Measurements from ENCODE around the gene DHCR7. TPM values are rescaled to one million over a fixed set of nuclear protein-coding genes. Genes with fewer than 3 reads are reported as not detected.

Gene DHCR7
- polyA plus RNA-seq, 1 of the 3 experiments (the other 2 are of a cell fraction): 21.4 TPM

DNA sequence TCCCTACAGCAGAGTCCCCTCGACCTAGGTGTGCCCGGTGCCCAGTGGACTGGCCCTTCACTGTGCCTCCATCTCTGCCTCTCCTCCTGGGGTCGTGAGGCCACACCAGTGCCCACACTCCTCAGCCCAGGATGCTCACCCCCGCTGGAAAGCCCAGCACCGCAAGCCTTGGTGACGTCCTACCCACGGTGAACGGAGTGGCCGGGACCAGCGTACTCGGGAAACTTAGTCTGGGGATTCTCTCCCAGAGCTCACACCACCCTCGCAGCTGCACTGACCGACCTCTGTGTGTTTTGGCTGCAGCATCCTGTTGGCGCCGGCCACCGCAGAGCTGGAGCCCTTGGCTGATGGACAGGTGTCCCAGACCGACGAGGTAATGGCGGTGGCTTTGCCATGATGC is 43.3 kb upstream of the DHCR7 start:
- WGBS (ENCODE audit: low lambda C conversion rate): 97% methylated on average over 15 of the region's 19 CpGs
- no peak for DNase-seq
- CTCF ChIA-PET: no interaction called here
- Histone ChIP-seq H3K4me2 (no peak overlapping the region), H2AFZ (ENCODE audit: low read depth) (no peak overlapping the region), H3K9ac (no peak overlapping the region), H3K27me3 (ENCODE audit: insufficient read depth) (no peaks in the 10 kb centered on the region), H3F3A (replicated peaks; ENCODE audit: insufficient read depth) (peaks cover 3% of the 10 kb centered on the region), H3K9me3 (no peaks in the 10 kb centered on the region), H3K4me1 (ENCODE audit: control insufficient read depth in 1 of 2, insufficient read depth in 2 of 2, low read depth in 1 of 2, low read length in 1 of 2) (peaks cover 10 to 18% of the 10 kb centered on the region in 2 experiments; a peak in 3 of 4 replicates), H3K4me3 (ENCODE audit: low read depth in 2 of 2, low read length in 1 of 2) (no peak overlapping the region), H4K20me1 (ENCODE audit: insufficient read depth) (no peaks in the 10 kb centered on the region), H3K36me3 (replicated peaks in 1 of 2; ENCODE audit: control insufficient read depth in 1 of 2, insufficient read depth in 2 of 2, low read length in 1 of 2) (peaks cover 8 to 54% of the 10 kb centered on the region in 2 experiments), H3K79me2 (ENCODE audit: insufficient read depth) (no peaks in the 10 kb centered on the region), H3K9me2 (no peaks in the 10 kb centered on the region), H3K27ac (ENCODE audit: low read depth in 2 of 2, low read length in 1 of 2) (no peak overlapping the region)
- no peak for TF ChIP-seq SIN3A (IDR thresholded peaks at IDR 0.05; ENCODE audit: borderline replicate concordance, low read depth, low read length)
- no peak for TF ChIP-seq FOXJ3 (CRISPR knock-in tag; IDR thresholded peaks at IDR 0.05)
- TF ChIP-seq FOXM1 (IDR thresholded peaks at IDR 0.05; ENCODE audit: low read depth): no peak
- no peak for TF ChIP-seq NFIC (IDR thresholded peaks at IDR 0.05; ENCODE audit: borderline replicate concordance)
- TF ChIP-seq JUND (IDR thresholded peaks at IDR 0.05): no peak
- POLR2A ChIA-PET: no interaction called here

DNA sequence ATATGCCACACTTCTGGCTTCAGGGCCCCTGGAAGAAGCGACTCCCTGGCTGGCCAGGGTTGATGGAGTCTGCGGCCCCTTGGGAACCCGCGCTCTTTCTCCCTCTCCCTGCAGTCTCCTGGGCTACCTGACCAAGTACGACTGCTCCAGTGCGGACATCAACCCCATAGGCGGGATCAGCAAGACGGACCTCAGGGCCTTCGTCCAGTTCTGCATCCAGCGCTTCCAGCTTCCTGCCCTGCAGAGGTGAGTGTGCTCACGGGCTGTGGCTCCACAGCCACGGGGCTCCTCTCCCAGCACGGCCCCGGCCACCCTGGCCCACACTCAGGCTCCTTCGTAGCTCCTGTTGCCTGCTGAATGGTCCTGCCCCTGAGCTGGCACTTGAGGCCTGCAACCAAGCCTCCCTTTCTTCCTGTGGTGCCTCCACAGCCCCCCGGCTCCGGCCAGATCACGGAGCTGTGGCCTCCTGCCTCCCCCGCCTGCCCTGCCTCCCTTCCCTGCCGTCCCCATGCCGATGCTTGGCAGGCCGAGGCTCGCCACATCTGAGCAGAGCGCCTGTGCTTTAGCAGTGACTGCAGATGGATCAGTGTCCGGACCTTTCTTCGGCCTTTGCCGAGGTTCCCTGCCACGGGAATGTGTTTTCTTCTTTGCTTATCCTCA is 42.7 kb upstream of the DHCR7 start:
- WGBS (ENCODE audit: low lambda C conversion rate): 96% methylated on average over 20 of the region's 28 CpGs
- H2AFZ ChIP-seq (ENCODE audit: low read depth): no peak overlapping the region
- H4K20me1 ChIP-seq (ENCODE audit: insufficient read depth): no peaks in the 10 kb centered on the region
- POLR2A ChIA-PET: interaction anchor here (0.6 kb wide), 1 partner anchor 15 kb away, joined by 3 read pairs; no protein-coding TSS in a partner anchor
- H3K27me3 ChIP-seq (ENCODE audit: insufficient read depth): no peaks in the 10 kb centered on the region
- H3K9me3 ChIP-seq: no peaks in the 10 kb centered on the region
- no peaks in the 10 kb centered on the region for H3K9me2 ChIP-seq
- peaks cover 3% of the 10 kb centered on the region for H3F3A ChIP-seq (replicated peaks; ENCODE audit: insufficient read depth)
- H3K27ac ChIP-seq (ENCODE audit: low read depth in 2 of 2, low read length in 1 of 2): no peak overlapping the region
- no peak overlapping the region for H3K4me2 ChIP-seq
- no peak overlapping the region for H3K9ac ChIP-seq
- H3K36me3 ChIP-seq (replicated peaks in 1 of 2; ENCODE audit: control insufficient read depth in 1 of 2, insufficient read depth in 2 of 2, low read length in 1 of 2): peaks cover 10 to 50% of the 10 kb centered on the region in 2 experiments
- CTCF ChIA-PET: no interaction called here
- no peaks in the 10 kb centered on the region for H3K79me2 ChIP-seq (ENCODE audit: insufficient read depth)
- peaks cover 10 to 18% of the 10 kb centered on the region in 2 experiments; a peak in 3 of 4 replicates for H3K4me1 ChIP-seq (ENCODE audit: control insufficient read depth in 1 of 2, insufficient read depth in 2 of 2, low read depth in 1 of 2, low read length in 1 of 2)
- H3K4me3 ChIP-seq (ENCODE audit: low read depth in 2 of 2, low read length in 1 of 2): no peak overlapping the region
- TF ChIP-seq FOXM1 (IDR thresholded peaks at IDR 0.05; ENCODE audit: low read depth) (no peak), POLR2AphosphoS5 (IDR thresholded peaks at IDR 0.05; ENCODE audit: low read depth, low read length) (no peak)
- TF ChIP-seq, protein P1, sequence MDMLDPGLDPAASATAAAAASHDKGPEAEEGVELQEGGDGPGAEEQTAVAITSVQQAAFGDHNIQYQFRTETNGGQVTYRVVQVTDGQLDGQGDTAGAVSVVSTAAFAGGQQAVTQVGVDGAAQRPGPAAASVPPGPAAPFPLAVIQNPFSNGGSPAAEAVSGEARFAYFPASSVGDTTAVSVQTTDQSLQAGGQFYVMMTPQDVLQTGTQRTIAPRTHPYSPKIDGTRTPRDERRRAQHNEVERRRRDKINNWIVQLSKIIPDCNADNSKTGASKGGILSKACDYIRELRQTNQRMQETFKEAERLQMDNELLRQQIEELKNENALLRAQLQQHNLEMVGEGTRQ (IDR thresholded peaks at IDR 0.05; ENCODE audit: borderline replicate concordance, low read depth, low read length): no peak
- no peak for DNase-seq

GRCh38 chr11:71490044-71490730 is 42.0 kb upstream of the DHCR7 start:
- WGBS (ENCODE audit: low lambda C conversion rate): 98% methylated on average over 13 of the region's 23 CpGs
- Histone ChIP-seq H3K9me3 (no peaks in the 10 kb centered on the region), H4K20me1 (ENCODE audit: insufficient read depth) (no peaks in the 10 kb centered on the region), H3K36me3 (replicated peaks in 1 of 2; ENCODE audit: control insufficient read depth in 1 of 2, insufficient read depth in 2 of 2, low read length in 1 of 2) (peaks cover 7 to 48% of the 10 kb centered on the region in 2 experiments), H3K4me1 (ENCODE audit: control insufficient read depth in 1 of 2, insufficient read depth in 2 of 2, low read depth in 1 of 2, low read length in 1 of 2) (peaks cover 10 to 18% of the 10 kb centered on the region in 2 experiments; a peak in 3 of 4 replicates), H3K27ac (ENCODE audit: low read depth in 2 of 2, low read length in 1 of 2) (no peak overlapping the region), H3K4me3 (ENCODE audit: low read depth in 2 of 2, low read length in 1 of 2) (no peak overlapping the region), H2AFZ (ENCODE audit: low read depth) (no peak overlapping the region), H3K9ac (no peak overlapping the region), H3K9me2 (no peaks in the 10 kb centered on the region), H3K4me2 (no peak overlapping the region), H3K79me2 (ENCODE audit: insufficient read depth) (no peaks in the 10 kb centered on the region), H3F3A (replicated peaks; ENCODE audit: insufficient read depth) (peaks cover 3% of the 10 kb centered on the region), H3K27me3 (ENCODE audit: insufficient read depth) (no peaks in the 10 kb centered on the region)
- ChIA-PET POLR2A (interaction anchor here (0.6 kb wide), 1 partner anchor 16 kb away, joined by 3 read pairs; no protein-coding TSS in a partner anchor), CTCF (no interaction called here)
- no peak for DNase-seq
- TF ChIP-seq CHD2 (IDR thresholded peaks at IDR 0.05; ENCODE audit: low read length, partially characterized antibody) (no peak), POLR2AphosphoS5 (IDR thresholded peaks at IDR 0.05; ENCODE audit: low read depth, low read length) (no peak), FOSL2 (IDR thresholded peaks at IDR 0.05; ENCODE audit: borderline replicate concordance, low read depth) (no peak), MXI1 (IDR thresholded peaks at IDR 0.05; ENCODE audit: low read depth, low read length) (no peak), RFX5 (IDR thresholded peaks at IDR 0.05; ENCODE audit: low read length) (no peak), RCOR1 (IDR thresholded peaks at IDR 0.05; ENCODE audit: low read length) (no peak)
- TF ChIP-seq, protein P2, sequence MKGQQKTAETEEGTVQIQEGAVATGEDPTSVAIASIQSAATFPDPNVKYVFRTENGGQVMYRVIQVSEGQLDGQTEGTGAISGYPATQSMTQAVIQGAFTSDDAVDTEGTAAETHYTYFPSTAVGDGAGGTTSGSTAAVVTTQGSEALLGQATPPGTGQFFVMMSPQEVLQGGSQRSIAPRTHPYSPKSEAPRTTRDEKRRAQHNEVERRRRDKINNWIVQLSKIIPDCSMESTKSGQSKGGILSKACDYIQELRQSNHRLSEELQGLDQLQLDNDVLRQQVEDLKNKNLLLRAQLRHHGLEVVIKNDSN (IDR thresholded peaks at IDR 0.05; ENCODE audit: borderline replicate concordance, low read depth): no peak
- TF ChIP-seq, protein P3, sequence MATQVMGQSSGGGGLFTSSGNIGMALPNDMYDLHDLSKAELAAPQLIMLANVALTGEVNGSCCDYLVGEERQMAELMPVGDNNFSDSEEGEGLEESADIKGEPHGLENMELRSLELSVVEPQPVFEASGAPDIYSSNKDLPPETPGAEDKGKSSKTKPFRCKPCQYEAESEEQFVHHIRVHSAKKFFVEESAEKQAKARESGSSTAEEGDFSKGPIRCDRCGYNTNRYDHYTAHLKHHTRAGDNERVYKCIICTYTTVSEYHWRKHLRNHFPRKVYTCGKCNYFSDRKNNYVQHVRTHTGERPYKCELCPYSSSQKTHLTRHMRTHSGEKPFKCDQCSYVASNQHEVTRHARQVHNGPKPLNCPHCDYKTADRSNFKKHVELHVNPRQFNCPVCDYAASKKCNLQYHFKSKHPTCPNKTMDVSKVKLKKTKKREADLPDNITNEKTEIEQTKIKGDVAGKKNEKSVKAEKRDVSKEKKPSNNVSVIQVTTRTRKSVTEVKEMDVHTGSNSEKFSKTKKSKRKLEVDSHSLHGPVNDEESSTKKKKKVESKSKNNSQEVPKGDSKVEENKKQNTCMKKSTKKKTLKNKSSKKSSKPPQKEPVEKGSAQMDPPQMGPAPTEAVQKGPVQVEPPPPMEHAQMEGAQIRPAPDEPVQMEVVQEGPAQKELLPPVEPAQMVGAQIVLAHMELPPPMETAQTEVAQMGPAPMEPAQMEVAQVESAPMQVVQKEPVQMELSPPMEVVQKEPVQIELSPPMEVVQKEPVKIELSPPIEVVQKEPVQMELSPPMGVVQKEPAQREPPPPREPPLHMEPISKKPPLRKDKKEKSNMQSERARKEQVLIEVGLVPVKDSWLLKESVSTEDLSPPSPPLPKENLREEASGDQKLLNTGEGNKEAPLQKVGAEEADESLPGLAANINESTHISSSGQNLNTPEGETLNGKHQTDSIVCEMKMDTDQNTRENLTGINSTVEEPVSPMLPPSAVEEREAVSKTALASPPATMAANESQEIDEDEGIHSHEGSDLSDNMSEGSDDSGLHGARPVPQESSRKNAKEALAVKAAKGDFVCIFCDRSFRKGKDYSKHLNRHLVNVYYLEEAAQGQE (IDR thresholded peaks at IDR 0.05; ENCODE audit: low read depth, low read length): no peak
